HG02973 (cell line): Measurements from ENCODE around the gene GNG13.
A peak's percentile ranks its signal among the peaks of the same experiment; 100 is the strongest.

Source experiments
- ATAC-seq: cut with Tn5 transposase; IDR thresholded peaks from one replicate; pipeline ENCODE4 v1.9.1; 2021; ENCODE audit warnings: moderate library complexity; ENCODE audit not compliant: unreplicated experiment

The GNG13 gene

GRCh38 chr16:795580-796229 lies 4.8 kb downstream of the GNG13 start:
- ATAC-seq, result no peak

GRCh38 chr16:794853-795466 lies 5.6 kb downstream of the GNG13 start:
- no peak for ATAC-seq

- ATAC-seq, result no peak
Measured at GRCh38 chr16:794091-794822, 6.3 kb downstream of the GNG13 start.

GRCh38 chr16:793414-793813 lies 7.1 kb downstream of the GNG13 start:
- ATAC-seq, result no peak

- no peak for ATAC-seq
Measured at GRCh38 chr16:792221-792995, 8.1 kb downstream of the GNG13 start.

GRCh38 chr16:791131-791530 lies 9.4 kb downstream of the GNG13 start:
- ATAC-seq, result no peak

GRCh38 chr16:790086-790485 lies 10.4 kb downstream of the GNG13 start:
- no peak for ATAC-seq

- ATAC-seq, result no peak
Measured at GRCh38 chr16:789191-789850, 11.2 kb downstream of the GNG13 start.

GRCh38 chr16:788399-789126 lies 12.0 kb downstream of the GNG13 start, which contains the start of gene CHTF18:
CHTF18 (plus strand) TSS chr16:788620; CDS start chr16:788685, 65 bp downstream.
- peak; percentile 65 for ATAC-seq

- ATAC-seq, result peak; percentile 8
Measured at GRCh38 chr16:787978-788398, 12.5 kb downstream of the GNG13 start, which contains the start of gene RPUSD1. RPUSD1 (minus strand) TSS chr16:788381; CDS start chr16:787737, 644 bp downstream.

GRCh38 chr16:787321-787966 lies 13.1 kb downstream of the GNG13 start:
- ATAC-seq, result no peak

- ATAC-seq, result no peak
Measured at GRCh38 chr16:785563-786535, 14.7 kb downstream of the GNG13 start.

- no peak for ATAC-seq
Measured at GRCh38 chr16:784431-784830, 16.1 kb downstream of the GNG13 start.

GRCh38 chr16:783404-784161 lies 17.0 kb downstream of the GNG13 start:
- ATAC-seq, result no peak

- ATAC-seq, result no peak
Measured at GRCh38 chr16:782766-783403, 17.6 kb downstream of the GNG13 start.

GRCh38 chr16:782258-782657 lies 18.3 kb downstream of the GNG13 start:
- no peak for ATAC-seq
